ENCODE results near the gene PVALEF.

Gene PVALEF

GRCh38 chr17:81190591-81190990, 25.3 kb downstream of the PVALEF start:
- no peaks in the 10 kb centered on the region for H3K36me3 ChIP-seq (ENCODE audit: insufficient read depth, low read length)
- H3K4me1 ChIP-seq (ENCODE audit: insufficient read depth, low read length): no peaks in the 10 kb centered on the region
- no peak overlapping the region for H3K27ac ChIP-seq (ENCODE audit: low read depth, low read length)
- H3K27me3 ChIP-seq (ENCODE audit: control insufficient read depth in 1 of 2, insufficient read depth in 2 of 2, low read length in 2 of 2): no peaks in the 10 kb centered on the region
- H3K9me3 ChIP-seq (ENCODE audit: low read length): no peaks in the 10 kb centered on the region
- H3K9ac ChIP-seq (ENCODE audit: low read length): no peak overlapping the region
- H3K4me3 ChIP-seq (ENCODE audit: low read depth in 1 of 2, low read length in 2 of 2): no peak overlapping the region

GRCh38 chr17:81191116-81191515, 25.8 kb downstream of the PVALEF start:
- H3K36me3 ChIP-seq (ENCODE audit: insufficient read depth, low read length): no peaks in the 10 kb centered on the region

GRCh38 chr17:81191646-81192045, 26.3 kb downstream of the PVALEF start:
- no peaks in the 10 kb centered on the region for H3K27me3 ChIP-seq (ENCODE audit: control insufficient read depth in 1 of 2, insufficient read depth in 2 of 2, low read length in 2 of 2)
- H3K27ac ChIP-seq (ENCODE audit: low read depth, low read length): no peak overlapping the region
- H3K4me1 ChIP-seq (ENCODE audit: insufficient read depth, low read length): no peaks in the 10 kb centered on the region
- H3K36me3 ChIP-seq (ENCODE audit: insufficient read depth, low read length): no peaks in the 10 kb centered on the region
- H3K9ac ChIP-seq (ENCODE audit: low read length): no peak overlapping the region
- no peaks in the 10 kb centered on the region for H3K9me3 ChIP-seq (ENCODE audit: low read length)
- no peak overlapping the region for H3K4me3 ChIP-seq (ENCODE audit: low read depth in 1 of 2, low read length in 2 of 2)

More at GRCh38 chr17:81191116-81191515, 25.8 kb downstream of the PVALEF start:
- H3K9ac ChIP-seq (ENCODE audit: low read length): no peak overlapping the region
- no peak overlapping the region for H3K27ac ChIP-seq (ENCODE audit: low read depth, low read length)
- no peaks in the 10 kb centered on the region for H3K9me3 ChIP-seq (ENCODE audit: low read length)
- H3K27me3 ChIP-seq (ENCODE audit: control insufficient read depth in 1 of 2, insufficient read depth in 2 of 2, low read length in 2 of 2): no peaks in the 10 kb centered on the region
- no peaks in the 10 kb centered on the region for H3K4me1 ChIP-seq (ENCODE audit: insufficient read depth, low read length)
- H3K4me3 ChIP-seq (ENCODE audit: low read depth in 1 of 2, low read length in 2 of 2): no peak overlapping the region

GRCh38 chr17:81192386-81193050, 27.2 kb downstream of the PVALEF start:
- Histone ChIP-seq H3K9me3 (ENCODE audit: low read length) (no peaks in the 10 kb centered on the region), H3K36me3 (ENCODE audit: insufficient read depth, low read length) (no peaks in the 10 kb centered on the region), H3K27me3 (ENCODE audit: control insufficient read depth in 1 of 2, insufficient read depth in 2 of 2, low read length in 2 of 2) (no peaks in the 10 kb centered on the region), H3K27ac (ENCODE audit: low read depth, low read length) (no peak overlapping the region), H3K9ac (ENCODE audit: low read length) (no peak overlapping the region), H3K4me3 (ENCODE audit: low read depth in 1 of 2, low read length in 2 of 2) (no peak overlapping the region), H3K4me1 (ENCODE audit: insufficient read depth, low read length) (no peaks in the 10 kb centered on the region)

GRCh38 chr17:81193051-81193410, 27.7 kb downstream of the PVALEF start:
- no peaks in the 10 kb centered on the region for H3K36me3 ChIP-seq (ENCODE audit: insufficient read depth, low read length)

GRCh38 chr17:81193470-81194224, 28.3 kb downstream of the PVALEF start:
- no peak overlapping the region for H3K4me3 ChIP-seq (ENCODE audit: low read depth in 1 of 2, low read length in 2 of 2)
- H3K36me3 ChIP-seq (ENCODE audit: insufficient read depth, low read length): no peaks in the 10 kb centered on the region
- H3K27ac ChIP-seq (ENCODE audit: low read depth, low read length): no peak overlapping the region
- no peak overlapping the region for H3K9ac ChIP-seq (ENCODE audit: low read length)
- H3K9me3 ChIP-seq (ENCODE audit: low read length): no peaks in the 10 kb centered on the region
- H3K4me1 ChIP-seq (ENCODE audit: insufficient read depth, low read length): no peaks in the 10 kb centered on the region
- H3K27me3 ChIP-seq (ENCODE audit: control insufficient read depth in 1 of 2, insufficient read depth in 2 of 2, low read length in 2 of 2): no peaks in the 10 kb centered on the region

More at GRCh38 chr17:81193051-81193410, 27.7 kb downstream of the PVALEF start:
- Histone ChIP-seq H3K4me3 (ENCODE audit: low read depth in 1 of 2, low read length in 2 of 2) (no peak overlapping the region), H3K4me1 (ENCODE audit: insufficient read depth, low read length) (no peaks in the 10 kb centered on the region), H3K27me3 (ENCODE audit: control insufficient read depth in 1 of 2, insufficient read depth in 2 of 2, low read length in 2 of 2) (no peaks in the 10 kb centered on the region), H3K9ac (ENCODE audit: low read length) (no peak overlapping the region), H3K9me3 (ENCODE audit: low read length) (no peaks in the 10 kb centered on the region), H3K27ac (ENCODE audit: low read depth, low read length) (no peak overlapping the region)

GRCh38 chr17:81194225-81194760, 29.0 kb downstream of the PVALEF start:
- Histone ChIP-seq H3K9me3 (ENCODE audit: low read length) (no peaks in the 10 kb centered on the region), H3K4me3 (ENCODE audit: low read depth in 1 of 2, low read length in 2 of 2) (no peak overlapping the region), H3K36me3 (ENCODE audit: insufficient read depth, low read length) (no peaks in the 10 kb centered on the region), H3K4me1 (ENCODE audit: insufficient read depth, low read length) (no peaks in the 10 kb centered on the region), H3K9ac (ENCODE audit: low read length) (no peak overlapping the region), H3K27ac (ENCODE audit: low read depth, low read length) (no peak overlapping the region), H3K27me3 (ENCODE audit: control insufficient read depth in 1 of 2, insufficient read depth in 2 of 2, low read length in 2 of 2) (no peaks in the 10 kb centered on the region)

- H3K36me3 ChIP-seq (ENCODE audit: insufficient read depth, low read length): no peaks in the 10 kb centered on the region
- H3K9me3 ChIP-seq (ENCODE audit: low read length): no peaks in the 10 kb centered on the region
- H3K4me1 ChIP-seq (ENCODE audit: insufficient read depth, low read length): no peaks in the 10 kb centered on the region
- no peak overlapping the region for H3K4me3 ChIP-seq (ENCODE audit: low read depth in 1 of 2, low read length in 2 of 2)
- H3K27ac ChIP-seq (ENCODE audit: low read depth, low read length): no peak overlapping the region
- H3K27me3 ChIP-seq (ENCODE audit: control insufficient read depth in 1 of 2, insufficient read depth in 2 of 2, low read length in 2 of 2): no peaks in the 10 kb centered on the region
- H3K9ac ChIP-seq (ENCODE audit: low read length): no peak overlapping the region
Measured at GRCh38 chr17:81194941-81195901, 29.9 kb downstream of the PVALEF start.

- H3K9ac ChIP-seq (ENCODE audit: low read length): no peak overlapping the region
- no peak overlapping the region for H3K4me3 ChIP-seq (ENCODE audit: low read depth in 1 of 2, low read length in 2 of 2)
- H3K27me3 ChIP-seq (ENCODE audit: control insufficient read depth in 1 of 2, insufficient read depth in 2 of 2, low read length in 2 of 2): no peaks in the 10 kb centered on the region
- no peaks in the 10 kb centered on the region for H3K4me1 ChIP-seq (ENCODE audit: insufficient read depth, low read length)
- no peak overlapping the region for H3K27ac ChIP-seq (ENCODE audit: low read depth, low read length)
- no peaks in the 10 kb centered on the region for H3K36me3 ChIP-seq (ENCODE audit: insufficient read depth, low read length)
- no peaks in the 10 kb centered on the region for H3K9me3 ChIP-seq (ENCODE audit: low read length)
Measured at GRCh38 chr17:81195941-81196495, 30.7 kb downstream of the PVALEF start.

GRCh38 chr17:81196505-81197408, 31.4 kb downstream of the PVALEF start:
- no peaks in the 10 kb centered on the region for H3K27me3 ChIP-seq (ENCODE audit: control insufficient read depth in 1 of 2, insufficient read depth in 2 of 2, low read length in 2 of 2)
- H3K4me1 ChIP-seq (ENCODE audit: insufficient read depth, low read length): no peaks in the 10 kb centered on the region
- no peaks in the 10 kb centered on the region for H3K36me3 ChIP-seq (ENCODE audit: insufficient read depth, low read length)
- H3K4me3 ChIP-seq (ENCODE audit: low read depth in 1 of 2, low read length in 2 of 2): no peak overlapping the region
- no peaks in the 10 kb centered on the region for H3K9me3 ChIP-seq (ENCODE audit: low read length)
- no peak overlapping the region for H3K9ac ChIP-seq (ENCODE audit: low read length)
- H3K27ac ChIP-seq (ENCODE audit: low read depth, low read length): no peak overlapping the region

Measured in muscle layer of colon (tissue), 2 donors.